Testis (tissue), 2 donors: Measurements from ENCODE around the gene SNX6.

ENCODE experiments used
- POLR2A ChIP-seq: fragments of 450-650 bp; IDR thresholded peaks from one replicate; pipeline ENCODE4 v1.6.1; 2017; ENCODE audit warnings: antibody characterized with exemption, mild to moderate bottlenecking, moderate library complexity
- TF ChIP-seq, protein P1 (sequence below), 3 experiments: fragments of 450-650 bp in 2 of 3; fragments of 200-600 bp in 1 of 3; sonication (generic) in 1 of 3; IDR thresholded peaks; one replicate each; pipeline ENCODE4 v1.5.1; 2016 to 2019; ENCODE audit warnings: antibody characterized with exemption in 3 of 3, mild to moderate bottlenecking in 2 of 3, moderate library complexity in 1 of 3

DNA sequence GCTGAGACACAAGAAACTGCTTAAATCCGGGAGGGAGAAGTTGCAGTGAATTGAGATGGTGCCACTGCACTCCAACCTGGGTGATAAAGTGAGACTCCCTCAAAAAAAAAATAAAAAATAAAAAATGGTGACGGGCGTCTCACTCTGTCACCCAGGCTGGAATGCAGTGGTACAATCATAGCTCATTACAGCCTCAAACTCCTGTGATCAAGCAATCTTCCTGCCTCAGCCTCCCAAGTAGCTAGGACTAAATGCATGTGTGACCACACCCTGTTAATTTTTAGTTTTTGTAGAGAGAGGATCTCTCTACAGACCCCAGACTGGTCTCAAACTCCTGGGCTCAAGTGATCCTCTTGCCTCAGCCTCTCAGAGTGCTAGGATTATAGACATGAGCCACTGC is 9.1 kb downstream of the SNX6 start:
- TF ChIP-seq, protein P1, sequence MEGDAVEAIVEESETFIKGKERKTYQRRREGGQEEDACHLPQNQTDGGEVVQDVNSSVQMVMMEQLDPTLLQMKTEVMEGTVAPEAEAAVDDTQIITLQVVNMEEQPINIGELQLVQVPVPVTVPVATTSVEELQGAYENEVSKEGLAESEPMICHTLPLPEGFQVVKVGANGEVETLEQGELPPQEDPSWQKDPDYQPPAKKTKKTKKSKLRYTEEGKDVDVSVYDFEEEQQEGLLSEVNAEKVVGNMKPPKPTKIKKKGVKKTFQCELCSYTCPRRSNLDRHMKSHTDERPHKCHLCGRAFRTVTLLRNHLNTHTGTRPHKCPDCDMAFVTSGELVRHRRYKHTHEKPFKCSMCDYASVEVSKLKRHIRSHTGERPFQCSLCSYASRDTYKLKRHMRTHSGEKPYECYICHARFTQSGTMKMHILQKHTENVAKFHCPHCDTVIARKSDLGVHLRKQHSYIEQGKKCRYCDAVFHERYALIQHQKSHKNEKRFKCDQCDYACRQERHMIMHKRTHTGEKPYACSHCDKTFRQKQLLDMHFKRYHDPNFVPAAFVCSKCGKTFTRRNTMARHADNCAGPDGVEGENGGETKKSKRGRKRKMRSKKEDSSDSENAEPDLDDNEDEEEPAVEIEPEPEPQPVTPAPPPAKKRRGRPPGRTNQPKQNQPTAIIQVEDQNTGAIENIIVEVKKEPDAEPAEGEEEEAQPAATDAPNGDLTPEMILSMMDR (IDR thresholded peaks at IDR 0.05) = no peak
- no peak for TF ChIP-seq POLR2A
